ENCODE results near the gene HSD17B3.

HSD17B3 gene

DNA sequence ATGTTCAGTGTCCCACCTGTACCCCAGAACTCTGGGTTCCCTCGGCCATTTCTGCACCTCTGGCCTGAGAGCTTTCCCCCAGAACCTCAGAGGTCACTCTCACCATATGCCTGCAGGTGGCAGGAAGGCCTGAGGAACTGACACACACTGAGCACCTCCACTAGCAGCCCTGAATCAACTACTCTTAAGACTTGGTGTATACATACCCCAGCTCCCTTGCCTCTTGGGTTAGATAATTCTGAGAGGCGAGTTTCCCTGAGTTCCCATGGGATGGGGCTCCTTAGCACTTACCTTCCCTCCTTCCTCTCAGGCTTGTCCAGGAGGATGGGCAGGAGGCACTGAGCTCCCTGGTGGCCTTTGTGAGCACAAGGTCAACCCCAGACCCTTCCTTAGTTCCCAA is 86.1 kb downstream of the HSD17B3 start:
- Histone ChIP-seq H3F3A (ENCODE audit: insufficient read depth, low read length) (no peaks in the 10 kb centered on the region), H3K4me1 (ENCODE audit: insufficient read depth, low read length, severe bottlenecking) (peaks cover 6% of the 10 kb centered on the region), H3K9ac (ENCODE audit: low read length) (no peak overlapping the region), H3K79me2 (ENCODE audit: insufficient read depth, low read length) (no peaks in the 10 kb centered on the region), H3K27me3 (ENCODE audit: insufficient read depth, low read length) (no peaks in the 10 kb centered on the region; the same call in 1 of the 2 replicates), H3K9me3 (ENCODE audit: low read length) (no peaks in the 10 kb centered on the region), H3K4me3 (ENCODE audit: low read depth, low read length, poor library complexity, severe bottlenecking) (no peak overlapping the region), H3K27ac (ENCODE audit: low read depth, low read length, poor library complexity, severe bottlenecking) (no peak overlapping the region), H2AFZ (ENCODE audit: low read length) (no peak overlapping the region), H4K20me1 (ENCODE audit: insufficient read depth, low read length) (no peaks in the 10 kb centered on the region), H3K4me2 (ENCODE audit: low read length) (no peak overlapping the region), H3K9me2 (ENCODE audit: low read depth, low read length) (no peaks in the 10 kb centered on the region), H3K36me3 (ENCODE audit: insufficient read depth, low read length) (no peaks in the 10 kb centered on the region)
- TF ChIP-seq, protein P1, sequence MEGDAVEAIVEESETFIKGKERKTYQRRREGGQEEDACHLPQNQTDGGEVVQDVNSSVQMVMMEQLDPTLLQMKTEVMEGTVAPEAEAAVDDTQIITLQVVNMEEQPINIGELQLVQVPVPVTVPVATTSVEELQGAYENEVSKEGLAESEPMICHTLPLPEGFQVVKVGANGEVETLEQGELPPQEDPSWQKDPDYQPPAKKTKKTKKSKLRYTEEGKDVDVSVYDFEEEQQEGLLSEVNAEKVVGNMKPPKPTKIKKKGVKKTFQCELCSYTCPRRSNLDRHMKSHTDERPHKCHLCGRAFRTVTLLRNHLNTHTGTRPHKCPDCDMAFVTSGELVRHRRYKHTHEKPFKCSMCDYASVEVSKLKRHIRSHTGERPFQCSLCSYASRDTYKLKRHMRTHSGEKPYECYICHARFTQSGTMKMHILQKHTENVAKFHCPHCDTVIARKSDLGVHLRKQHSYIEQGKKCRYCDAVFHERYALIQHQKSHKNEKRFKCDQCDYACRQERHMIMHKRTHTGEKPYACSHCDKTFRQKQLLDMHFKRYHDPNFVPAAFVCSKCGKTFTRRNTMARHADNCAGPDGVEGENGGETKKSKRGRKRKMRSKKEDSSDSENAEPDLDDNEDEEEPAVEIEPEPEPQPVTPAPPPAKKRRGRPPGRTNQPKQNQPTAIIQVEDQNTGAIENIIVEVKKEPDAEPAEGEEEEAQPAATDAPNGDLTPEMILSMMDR (IDR thresholded peaks at IDR 0.05; ENCODE audit: low read length), result no peak
- TF ChIP-seq EZH2 (IDR thresholded peaks at IDR 0.05; ENCODE audit: borderline replicate concordance, low read length), result no peak

DNA sequence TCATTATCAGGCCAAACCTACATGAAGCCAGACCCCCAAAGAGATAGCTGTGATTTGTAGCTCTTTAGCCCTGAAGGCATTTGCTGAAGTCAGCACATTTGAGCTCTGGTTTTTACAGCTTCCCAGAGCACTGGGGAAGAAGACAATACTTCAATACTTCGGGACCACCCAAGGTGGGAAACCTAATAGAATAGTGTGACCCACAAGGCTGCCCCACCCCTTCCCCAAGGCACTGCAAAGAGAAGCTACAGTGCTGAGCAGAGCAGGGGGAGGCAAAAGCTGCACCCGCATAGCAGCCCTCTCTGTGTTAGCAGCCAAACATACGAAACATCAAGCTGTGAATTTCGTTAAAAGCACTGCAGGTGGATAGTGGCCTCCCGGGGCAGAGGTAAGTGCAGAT is 87.3 kb downstream of the HSD17B3 start:
- no peaks in the 10 kb centered on the region for H3K9me3 ChIP-seq (ENCODE audit: low read length)
- H3K4me1 ChIP-seq (ENCODE audit: insufficient read depth, low read length, severe bottlenecking), result peaks cover 6% of the 10 kb centered on the region
- no peak overlapping the region for H3K4me3 ChIP-seq (ENCODE audit: low read depth, low read length, poor library complexity, severe bottlenecking)
- H3K79me2 ChIP-seq (ENCODE audit: insufficient read depth, low read length), result no peaks in the 10 kb centered on the region
- H4K20me1 ChIP-seq (ENCODE audit: insufficient read depth, low read length), result no peaks in the 10 kb centered on the region
- H3F3A ChIP-seq (ENCODE audit: insufficient read depth, low read length), result no peaks in the 10 kb centered on the region
- H3K27ac ChIP-seq (ENCODE audit: low read depth, low read length, poor library complexity, severe bottlenecking), result no peak overlapping the region
- no peaks in the 10 kb centered on the region; the same call in 1 of the 2 replicates for H3K27me3 ChIP-seq (ENCODE audit: insufficient read depth, low read length)
- H3K9me2 ChIP-seq (ENCODE audit: low read depth, low read length), result no peaks in the 10 kb centered on the region
- no peak overlapping the region for H3K4me2 ChIP-seq (ENCODE audit: low read length)
- H3K36me3 ChIP-seq (ENCODE audit: insufficient read depth, low read length), result no peaks in the 10 kb centered on the region
- TF ChIP-seq EZH2 (IDR thresholded peaks at IDR 0.05; ENCODE audit: borderline replicate concordance, low read length), result no peak
- TF ChIP-seq, protein P1 (IDR thresholded peaks at IDR 0.05; ENCODE audit: low read length), result no peak
- H3K9ac ChIP-seq (ENCODE audit: low read length), result no peak overlapping the region
- no peak overlapping the region for H2AFZ ChIP-seq (ENCODE audit: low read length)

DNA sequence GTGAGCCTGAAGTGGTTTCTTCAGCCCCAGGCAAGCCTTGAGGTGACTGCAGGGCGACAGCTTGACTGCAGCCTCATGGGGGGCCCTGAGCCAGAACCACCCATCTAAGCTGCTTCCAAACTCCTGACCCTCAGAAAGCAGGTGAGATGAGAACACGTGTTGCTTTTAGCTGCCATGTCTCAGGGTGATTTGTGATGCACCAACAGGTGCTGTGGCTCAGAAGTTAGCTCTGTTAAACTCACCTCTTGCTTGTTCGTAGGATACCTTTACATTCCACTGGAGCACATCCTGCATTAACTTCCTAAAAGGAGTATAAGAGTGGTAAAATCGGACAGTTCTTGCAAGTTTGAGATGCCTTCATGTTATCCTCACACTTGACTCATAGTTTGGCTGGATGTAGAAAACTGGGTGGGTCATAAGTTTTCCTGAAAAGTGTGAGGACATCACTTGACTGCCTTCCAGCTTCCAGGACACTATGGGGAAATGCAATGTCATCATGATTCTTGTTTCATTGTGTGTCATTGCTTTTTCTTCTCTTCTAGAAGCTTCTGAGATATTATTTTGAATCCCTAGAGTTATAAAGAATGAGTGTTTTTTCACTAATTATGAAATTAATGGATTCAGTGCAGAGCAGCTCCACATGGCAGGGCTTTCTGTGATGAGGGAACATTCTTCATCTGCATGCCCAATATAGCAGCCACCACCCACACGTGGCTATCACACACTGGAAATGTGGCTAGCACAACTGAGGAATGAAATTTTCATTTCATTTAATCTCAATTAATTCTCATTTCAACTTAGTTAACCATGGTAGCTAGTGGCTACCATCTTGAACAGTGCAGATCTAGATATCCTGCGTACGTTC is 92.3 kb downstream of the HSD17B3 start:
- Histone ChIP-seq H3K4me1 (ENCODE audit: insufficient read depth, low read length, severe bottlenecking) (no peaks in the 10 kb centered on the region), H2AFZ (ENCODE audit: low read length) (no peak overlapping the region), H3K9ac (ENCODE audit: low read length) (no peak overlapping the region), H3K4me3 (ENCODE audit: low read depth, low read length, poor library complexity, severe bottlenecking) (no peak overlapping the region), H4K20me1 (ENCODE audit: insufficient read depth, low read length) (no peaks in the 10 kb centered on the region), H3K36me3 (ENCODE audit: insufficient read depth, low read length) (no peaks in the 10 kb centered on the region), H3K9me2 (ENCODE audit: low read depth, low read length) (no peaks in the 10 kb centered on the region), H3F3A (ENCODE audit: insufficient read depth, low read length) (no peaks in the 10 kb centered on the region), H3K4me2 (ENCODE audit: low read length) (no peak overlapping the region), H3K9me3 (ENCODE audit: low read length) (no peaks in the 10 kb centered on the region), H3K27ac (ENCODE audit: low read depth, low read length, poor library complexity, severe bottlenecking) (no peak overlapping the region), H3K79me2 (ENCODE audit: insufficient read depth, low read length) (no peaks in the 10 kb centered on the region), H3K27me3 (ENCODE audit: insufficient read depth, low read length) (no peaks in the 10 kb centered on the region)
- no peak for TF ChIP-seq EZH2 (IDR thresholded peaks at IDR 0.05; ENCODE audit: borderline replicate concordance, low read length)
- TF ChIP-seq, protein P1 (IDR thresholded peaks at IDR 0.05; ENCODE audit: low read length), result no peak
